ENCODE data around the gene SSTR3. TPM values are rescaled to one million over a fixed set of nuclear protein-coding genes. Genes with fewer than 3 reads are reported as not detected.

SSTR3 gene
- total and polyA plus RNA-seq, 4 donors = 0.19 TPM; not detected in 3

GRCh38 chr22:37184380-37184755, 27.9 kb downstream of the SSTR3 start:
- H3K9me3 ChIP-seq (ENCODE audit: control insufficient read depth in 4 of 4, low read length in 3 of 4) = no peaks in the 10 kb centered on the region
- no peak overlapping the region for H3K27ac ChIP-seq (ENCODE audit: low read depth in 1 of 2, low read length in 2 of 2)
- no peaks in the 10 kb centered on the region for H3K27me3 ChIP-seq (ENCODE audit: control insufficient read depth in 4 of 4, insufficient read depth in 4 of 4, low read length in 3 of 4)
- H3K9ac ChIP-seq (ENCODE audit: low read depth in 1 of 2, low read length in 2 of 2) = no peak overlapping the region
- H3K4me1 ChIP-seq (ENCODE audit: control insufficient read depth in 4 of 4, insufficient read depth in 4 of 4, low read length in 3 of 4) = peaks cover 4 to 19% (median 8%) of the 10 kb centered on the region in 4 donors
- TF ChIP-seq REST (IDR thresholded peaks at IDR 0.05) (no peak), RXRA (IDR thresholded peaks at IDR 0.05) (no peak), NR2F2 (IDR thresholded peaks at IDR 0.05) (no peak), CTCF (IDR thresholded peaks at IDR 0.05; ENCODE audit: low read depth, low read length, missing input control) (no peak), RAD21 (IDR thresholded peaks at IDR 0.05) (no peak), HNF4A (conservative IDR thresholded peaks at IDR 0.05) (no peak), TAF1 (conservative IDR thresholded peaks at IDR 0.05) (no peak), YY1 (IDR thresholded peaks at IDR 0.05) (no peak), GABPA (IDR thresholded peaks at IDR 0.05 in 1 of 2, conservative IDR thresholded peaks at IDR 0.05 in 1 of 2) (no peak), SP1 (IDR thresholded peaks at IDR 0.05) (no peak), JUND (IDR thresholded peaks at IDR 0.05) (no peak), FOXA1 (IDR thresholded peaks at IDR 0.05) (no peak)
- TF ChIP-seq, protein P1, sequence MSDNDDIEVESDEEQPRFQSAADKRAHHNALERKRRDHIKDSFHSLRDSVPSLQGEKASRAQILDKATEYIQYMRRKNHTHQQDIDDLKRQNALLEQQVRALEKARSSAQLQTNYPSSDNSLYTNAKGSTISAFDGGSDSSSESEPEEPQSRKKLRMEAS (IDR thresholded peaks at IDR 0.05) = no peak
- TF ChIP-seq, protein P2, sequence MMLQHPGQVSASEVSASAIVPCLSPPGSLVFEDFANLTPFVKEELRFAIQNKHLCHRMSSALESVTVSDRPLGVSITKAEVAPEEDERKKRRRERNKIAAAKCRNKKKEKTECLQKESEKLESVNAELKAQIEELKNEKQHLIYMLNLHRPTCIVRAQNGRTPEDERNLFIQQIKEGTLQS (IDR thresholded peaks at IDR 0.05) = no peak
- no peak for DNase-seq (ENCODE audit: low spot score)
- H3K36me3 ChIP-seq (ENCODE audit: control insufficient read depth in 4 of 4, insufficient read depth in 3 of 4, low read depth in 1 of 4, low read length in 3 of 4) = no peaks in the 10 kb centered on the region
- no peak overlapping the region for H3K4me3 ChIP-seq (ENCODE audit: low read depth in 1 of 3, low read length in 3 of 3)
- WGBS = 94% methylated on average over 12 of the region's 12 CpGs

- no peak for DNase-seq (ENCODE audit: low spot score)
- H3K4me3 ChIP-seq (ENCODE audit: low read depth in 1 of 3, low read length in 3 of 3) = no peak overlapping the region
- no peaks in the 10 kb centered on the region for H3K36me3 ChIP-seq (ENCODE audit: control insufficient read depth in 4 of 4, insufficient read depth in 3 of 4, low read depth in 1 of 4, low read length in 3 of 4)
- H3K4me1 ChIP-seq (ENCODE audit: control insufficient read depth in 4 of 4, insufficient read depth in 4 of 4, low read length in 3 of 4) = peaks cover 6 to 22% (median 14%) of the 10 kb centered on the region in 4 donors
- H3K9me3 ChIP-seq (ENCODE audit: control insufficient read depth in 4 of 4, low read length in 3 of 4) = no peaks in the 10 kb centered on the region
- H3K9ac ChIP-seq (ENCODE audit: low read depth in 1 of 2, low read length in 2 of 2) = no peak overlapping the region
- no peak for TF ChIP-seq HNF4A (conservative IDR thresholded peaks at IDR 0.05)
- TF ChIP-seq FOXA1 (IDR thresholded peaks at IDR 0.05) = no peak
- TF ChIP-seq, protein P2 (IDR thresholded peaks at IDR 0.05) = no peak
- TF ChIP-seq RAD21 (IDR thresholded peaks at IDR 0.05) = no peak
- TF ChIP-seq TAF1 (conservative IDR thresholded peaks at IDR 0.05) = no peak
- TF ChIP-seq JUND (IDR thresholded peaks at IDR 0.05) = no peak
- no peak for TF ChIP-seq NR2F2 (IDR thresholded peaks at IDR 0.05)
- no peak for TF ChIP-seq SP1 (IDR thresholded peaks at IDR 0.05)
- TF ChIP-seq EGR1 (IDR thresholded peaks at IDR 0.05; ENCODE audit: low read depth in 2 of 2) = no peak
- TF ChIP-seq YY1 (IDR thresholded peaks at IDR 0.05) = no peak
- no peak for TF ChIP-seq RXRA (IDR thresholded peaks at IDR 0.05)
- TF ChIP-seq GABPA (IDR thresholded peaks at IDR 0.05 in 1 of 2, conservative IDR thresholded peaks at IDR 0.05 in 1 of 2) = no peak
- no peak for TF ChIP-seq ZBTB33 (IDR thresholded peaks at IDR 0.05)
- TF ChIP-seq FOXA2 (IDR thresholded peaks at IDR 0.05) = no peak
- no peak overlapping the region for H3K27ac ChIP-seq (ENCODE audit: low read depth in 1 of 2, low read length in 2 of 2)
- no peaks in the 10 kb centered on the region for H3K27me3 ChIP-seq (ENCODE audit: control insufficient read depth in 4 of 4, insufficient read depth in 4 of 4, low read length in 3 of 4)
- 87% methylated on average over 17 of the region's 17 CpGs for WGBS
Measured at GRCh38 chr22:37183432-37184379, 28.6 kb downstream of the SSTR3 start.

Measured in liver (tissue), 9 donors.